NK-92 treated with Interleukin-12 subunit alpha and Interleukin-12 subunit beta, amount 100 ng/mL, for 24 hours (cell line): ENCODE data around the gene MGARP.

Experiments used
- DNase-seq: peaks from one replicate; lab custom pipeline; 2025; lab: John Stamatoyannopoulos, UW

MGARP gene

DNA sequence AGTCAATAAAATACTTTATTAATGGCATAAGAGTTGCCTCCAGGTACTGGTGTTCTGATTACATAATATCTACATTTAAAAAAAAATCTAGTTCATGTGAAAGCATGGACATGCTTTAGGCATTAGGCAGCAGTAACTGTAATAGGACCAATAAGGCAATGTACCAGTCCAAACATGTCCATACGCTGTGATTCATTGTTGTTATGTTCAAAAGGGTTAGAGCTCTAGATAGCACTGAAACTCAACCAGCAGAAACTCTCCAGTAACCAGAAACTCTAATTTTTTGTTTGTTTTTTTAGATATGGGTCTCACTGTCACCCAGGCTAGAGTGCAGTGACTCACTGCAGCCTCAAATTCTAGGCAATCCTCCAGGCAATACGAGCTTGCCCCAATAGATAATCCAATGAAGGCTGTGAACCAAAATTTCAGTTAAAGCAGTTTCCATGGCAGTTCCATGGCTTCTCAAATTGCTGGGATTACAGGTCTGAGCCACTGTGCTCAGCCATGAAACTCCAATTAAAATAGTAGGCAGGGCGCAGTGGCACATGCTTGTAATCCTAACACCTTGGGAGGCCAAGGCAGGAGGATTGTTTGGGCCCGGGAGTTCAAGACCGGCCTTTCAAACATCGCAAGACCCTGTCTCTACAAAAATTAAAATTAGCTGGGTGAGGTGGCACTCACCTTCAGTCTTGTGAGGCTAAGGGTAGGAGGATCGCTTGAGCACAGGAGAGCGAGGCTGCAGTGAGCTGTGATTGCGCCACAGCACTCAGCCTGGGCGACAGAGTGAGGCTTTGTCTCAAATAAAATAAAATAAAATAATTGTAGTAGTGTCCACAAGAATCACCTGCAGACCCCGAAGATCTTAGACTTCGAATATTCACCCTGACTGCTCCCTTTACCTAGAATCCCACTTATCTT, 36.3 kb downstream of the MGARP start:
- DNase-seq = no peak

DNA sequence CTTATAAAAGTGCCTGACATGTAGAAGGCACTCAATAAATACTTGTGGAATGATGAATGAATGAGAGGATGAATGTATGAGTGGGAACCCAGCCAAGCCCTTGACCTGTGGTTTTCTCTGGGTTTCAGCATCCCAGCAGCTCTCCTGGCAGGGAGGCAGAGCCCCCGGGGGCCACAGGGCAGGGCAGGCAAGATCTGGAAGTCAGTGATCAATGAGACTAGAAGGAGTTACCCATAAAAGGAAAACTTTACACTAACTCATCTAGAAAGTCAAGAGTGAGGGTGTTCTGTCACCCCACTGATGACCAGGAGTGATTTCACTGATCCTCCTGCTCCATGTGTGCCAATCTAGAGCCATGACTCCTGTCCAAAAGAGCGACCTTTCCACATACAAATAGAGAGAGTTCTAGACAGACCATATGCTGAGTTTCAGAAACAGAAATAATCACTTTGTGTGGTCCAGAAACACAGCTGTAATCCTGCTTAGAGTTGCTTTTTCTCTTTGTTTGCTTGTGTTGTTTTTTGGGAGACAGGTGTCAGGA, 37.4 kb downstream of the MGARP start:
- DNase-seq = no peak

DNA sequence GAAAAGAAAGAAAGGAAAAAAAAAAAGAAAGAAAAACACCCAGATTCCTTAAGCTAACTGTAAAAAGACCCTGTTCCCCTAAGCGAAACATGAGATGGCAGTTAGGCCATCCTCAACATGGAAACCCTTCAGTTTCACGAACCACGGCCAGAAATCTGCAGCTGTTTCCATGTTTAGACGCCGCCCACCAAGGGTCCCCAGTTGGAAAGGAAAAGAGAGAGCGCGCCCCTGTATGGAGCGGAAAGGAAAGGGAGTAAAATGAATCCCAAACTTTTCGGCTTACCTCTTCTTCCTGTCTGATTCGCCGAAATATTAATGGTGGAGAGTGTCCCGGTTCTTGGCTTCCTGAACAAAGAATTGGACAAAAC, 38.3 kb downstream of the MGARP start:
- no peak for DNase-seq

DNA sequence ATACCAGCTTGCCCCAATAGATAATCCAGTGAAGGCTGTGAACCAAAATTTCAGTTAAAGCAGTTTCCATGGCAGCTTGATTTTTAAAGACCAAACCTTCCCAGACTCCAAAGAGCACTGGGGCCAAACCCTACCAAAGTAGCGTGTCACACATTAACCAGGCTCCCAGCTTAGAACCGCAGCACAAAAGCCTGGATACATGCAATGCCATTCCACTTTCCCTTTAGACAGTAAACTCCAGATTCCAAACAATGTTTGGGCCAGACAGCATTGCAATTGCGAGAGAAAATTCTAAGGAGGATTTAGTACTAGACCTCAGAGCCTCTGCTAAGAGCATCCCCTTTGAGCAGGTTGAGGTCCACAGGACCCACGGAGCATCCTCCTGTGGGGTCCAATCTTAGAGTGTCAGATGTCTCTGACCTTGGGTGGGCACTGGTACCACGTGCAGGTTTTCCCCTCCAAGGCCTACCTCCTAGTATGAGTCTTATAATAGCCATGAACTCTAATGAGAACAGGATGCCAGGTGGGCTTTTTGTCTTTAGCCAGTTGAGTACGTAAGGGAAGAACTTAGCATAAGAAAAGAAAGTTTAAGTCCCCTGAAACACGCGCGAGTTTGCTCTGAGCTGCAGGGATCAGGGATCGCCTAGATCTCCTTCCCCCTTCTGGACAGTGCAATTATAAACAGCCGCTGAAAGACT, 38.8 kb downstream of the MGARP start:
- no peak for DNase-seq

DNA sequence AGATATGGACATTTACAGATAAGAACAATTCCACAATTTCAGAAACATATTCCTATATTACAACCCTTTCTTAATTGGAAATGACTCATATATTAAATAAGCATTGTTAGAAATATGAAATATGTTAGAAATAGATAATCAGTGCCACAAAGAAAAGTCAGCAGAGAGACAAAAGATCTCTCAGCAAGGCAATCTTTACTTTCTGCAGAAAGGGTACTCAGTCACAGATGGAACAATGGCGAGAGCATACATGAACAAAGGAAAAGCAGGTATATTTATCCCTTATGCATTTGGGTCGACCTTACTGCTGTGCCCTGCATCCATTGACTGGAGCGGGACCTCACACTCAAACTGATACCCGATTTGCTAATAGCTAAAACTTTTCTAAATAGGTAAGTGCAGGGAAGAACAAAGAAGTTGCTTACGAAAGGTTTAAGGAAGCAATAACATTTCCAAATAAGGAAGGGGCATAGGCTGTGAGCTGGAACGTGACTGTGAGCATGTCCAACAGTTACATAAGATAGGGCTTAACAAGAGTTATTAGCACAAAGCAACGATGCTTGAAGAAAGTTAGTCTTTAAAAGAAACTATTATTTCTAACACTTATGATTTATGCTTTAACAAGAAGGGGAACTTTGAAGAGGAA, 40.8 kb downstream of the MGARP start:
- DNase-seq = no peak

DNA sequence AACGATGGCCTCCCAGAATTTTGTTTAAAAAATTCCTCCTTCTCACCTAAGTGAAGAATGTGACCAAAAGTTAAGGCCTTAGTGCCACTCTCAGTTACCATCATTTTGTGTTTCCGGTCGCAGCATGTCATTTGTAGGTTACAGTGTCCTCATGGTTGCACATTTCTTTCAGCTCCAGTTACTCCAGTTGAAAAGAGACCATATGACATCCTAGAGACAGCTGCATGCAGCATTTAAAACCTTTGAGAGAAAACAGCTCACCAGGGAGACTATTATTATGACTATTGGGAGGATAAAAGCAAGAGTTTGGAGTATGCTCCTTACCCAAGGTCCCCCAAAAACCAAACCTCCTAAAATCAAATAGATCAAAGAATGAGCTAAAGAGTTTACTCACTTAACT, 45.8 kb downstream of the MGARP start:
- no peak for DNase-seq

DNA sequence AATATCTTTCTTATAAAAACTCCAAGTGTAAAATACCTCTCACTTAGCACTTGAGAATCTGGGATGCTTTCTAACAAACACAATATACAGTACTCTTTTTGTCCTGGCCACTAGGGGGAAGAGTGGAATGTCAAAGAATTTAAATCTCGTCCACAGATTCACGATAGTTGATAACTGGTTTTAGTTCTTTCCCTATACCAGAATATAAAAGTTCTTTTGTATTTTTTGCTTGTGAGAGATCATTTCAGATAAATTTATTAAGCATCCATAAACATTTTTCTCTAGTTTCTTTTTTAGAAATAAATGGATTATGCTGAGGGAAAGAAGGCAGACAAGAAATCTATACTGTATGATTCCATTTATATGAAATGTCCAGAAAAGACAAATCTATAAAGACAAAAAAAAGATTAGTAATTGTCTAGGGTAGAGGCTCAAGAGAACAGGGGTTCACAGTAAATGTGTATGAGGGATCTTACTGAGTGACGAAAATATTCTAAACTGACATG, 50.4 kb downstream of the MGARP start:
- DNase-seq = no peak

GRCh38 chr4:139227729-139228404, 52.2 kb downstream of the MGARP start:
- DNase-seq = no peak

DNA sequence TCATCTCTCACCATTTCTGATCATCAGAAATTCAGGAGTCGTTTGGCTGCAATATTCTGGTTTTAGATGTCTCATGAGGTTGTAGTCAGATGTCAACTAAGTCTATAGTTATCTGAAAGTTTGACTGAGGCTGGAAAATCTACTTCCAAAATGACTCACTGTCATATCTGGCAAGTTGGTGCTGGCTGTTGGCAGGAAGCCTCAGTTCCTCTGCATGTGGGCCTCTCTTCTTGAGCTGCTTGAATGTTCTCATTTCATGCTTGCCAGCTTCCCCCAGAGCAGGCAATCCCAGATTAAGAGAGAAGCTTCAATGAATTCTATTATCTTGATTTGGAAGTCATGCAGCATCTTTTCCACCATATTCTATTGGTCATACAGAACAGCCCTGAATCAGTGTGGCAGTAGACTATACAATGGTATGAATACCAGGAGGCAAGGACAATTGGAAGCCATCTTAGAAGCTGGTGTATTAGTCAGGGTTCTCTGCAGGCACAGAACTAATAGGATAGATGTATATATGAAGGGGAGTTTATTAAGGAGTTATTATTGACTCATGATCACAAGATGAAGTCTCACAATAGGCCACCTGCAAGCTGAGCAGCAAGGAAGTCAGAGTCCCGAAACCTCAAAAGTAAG, 56.2 kb downstream of the MGARP start:
- DNase-seq = no peak

GRCh38 chr4:139222215-139222614, 57.8 kb downstream of the MGARP start:
- no peak for DNase-seq

DNA sequence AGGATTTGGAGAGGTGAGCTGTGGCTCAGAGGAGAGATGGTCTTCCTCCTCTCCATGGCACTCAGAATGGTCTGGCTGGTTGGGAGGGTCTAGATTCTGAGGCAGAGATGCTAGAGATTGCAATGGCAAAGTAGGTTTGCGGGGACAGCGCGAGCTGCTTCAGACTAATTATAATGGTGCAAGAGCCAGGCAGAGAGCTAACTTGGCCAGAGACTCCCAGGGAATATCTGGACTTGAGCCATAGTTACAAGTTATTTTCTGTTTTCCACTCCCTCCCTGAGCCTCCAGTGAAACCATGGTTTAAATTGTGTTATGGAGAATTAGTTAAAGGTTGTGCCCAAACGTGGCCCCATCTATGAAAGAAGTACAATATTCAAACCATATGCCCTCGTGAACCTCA, 58.3 kb downstream of the MGARP start:
- DNase-seq = no peak

GRCh38 chr4:139219450-139220055, 60.5 kb downstream of the MGARP start:
- DNase-seq = no peak
